CD14-positive monocyte (primary cell): ENCODE results near the gene NFE2. TPM values are rescaled to one million over a fixed set of nuclear protein-coding genes. Genes with fewer than 3 reads are reported as not detected.

Experiments used
- DNase-seq, 3 donors: peaks; one replicate each; pipeline ENCODE4 v3.0.0-alpha.2; 2011 to 2022
- H2AFZ ChIP-seq: 2 replicates; pipeline ENCODE4 v1.6.0; 2012; ENCODE audit warnings: mild to moderate bottlenecking, low read depth, low read length, inconsistent platforms; ENCODE audit not compliant: insufficient read depth, poor library complexity, severe bottlenecking
- H3K27ac ChIP-seq, 2 donors: 1 replicate in 1 of 2; 2 replicates in 1 of 2; pipeline ENCODE4 v1.5.1; 2012 to 2013; ENCODE audit warnings: low read length in 2 of 2, control low read depth in 1 of 2, inconsistent platforms in 1 of 2, low read depth in 1 of 2, mild to moderate bottlenecking in 1 of 2
- H3K27me3 ChIP-seq, 2 donors: one replicate each; pipeline versions ENCODE4 v1.6.0 to v1.6.1; 2011 to 2013; ENCODE audit warnings: low read length in 2 of 2; ENCODE audit not compliant: control insufficient read depth in 2 of 2, insufficient read depth in 2 of 2
- H3K36me3 ChIP-seq, 2 donors: replicated peaks in 1 of 2; 1 replicate in 1 of 2; 2 replicates in 1 of 2; pipeline versions ENCODE4 v1.5.1 to v1.6.1; 2012 to 2013; ENCODE audit warnings: low read length in 2 of 2, control low read depth in 1 of 2, inconsistent platforms in 1 of 2, mild to moderate bottlenecking in 1 of 2; ENCODE audit not compliant: insufficient read depth in 2 of 2, control insufficient read depth in 1 of 2
- H3K4me1 ChIP-seq, 2 donors: 1 replicate in 1 of 2; 2 replicates in 1 of 2; pipeline versions ENCODE4 v1.5.1 to v1.6.1; 2012 to 2013; ENCODE audit warnings: low read length in 2 of 2, control low read depth in 1 of 2, inconsistent platforms in 1 of 2, mild to moderate bottlenecking in 1 of 2, moderate library complexity in 1 of 2; ENCODE audit not compliant: insufficient read depth in 2 of 2, control insufficient read depth in 1 of 2
- H3K4me2 ChIP-seq: replicated peaks from 2 replicates; pipeline ENCODE3; 2012; ENCODE audit warnings: low read length, moderate library complexity, mild to moderate bottlenecking; ENCODE audit not compliant: poor library complexity, severe bottlenecking; ENCODE audit errors: extremely low read depth
- H3K4me3 ChIP-seq, 3 experiments: fragments of 200-600 bp in 1 of 3; sonication (generic) in 1 of 3; replicated peaks in 1 of 3; 1 replicate in 2 of 3; 2 replicates in 1 of 3; pipeline ENCODE4 v1.5.1; 2011 to 2013; ENCODE audit warnings: low read length in 3 of 3, mild to moderate bottlenecking in 3 of 3, control low read depth in 2 of 3, low read depth in 2 of 3, inconsistent platforms in 1 of 3, moderate library complexity in 1 of 3
- H3K79me2 ChIP-seq: 2 replicates; pipeline ENCODE4 v1.6.0; 2012; ENCODE audit warnings: mild to moderate bottlenecking, control low read depth, inconsistent platforms, low read length, moderate library complexity; ENCODE audit not compliant: insufficient read depth
- H3K9ac ChIP-seq: 2 replicates; pipeline ENCODE4 v1.6.0; 2017; ENCODE audit warnings: low read length, mild to moderate bottlenecking; ENCODE audit not compliant: insufficient read depth, poor library complexity, severe bottlenecking
- H3K9me3 ChIP-seq, 2 donors: replicated peaks in 1 of 2; 1 replicate in 1 of 2; 2 replicates in 1 of 2; pipeline versions ENCODE4 v1.5.1 to v1.6.1; 2012 to 2013; ENCODE audit warnings: low read length in 2 of 2, control low read depth in 1 of 2; ENCODE audit not compliant: control insufficient read depth in 1 of 2, insufficient read depth in 1 of 2
- H4K20me1 ChIP-seq: 2 replicates; pipeline ENCODE4 v1.6.0; 2012; ENCODE audit warnings: mild to moderate bottlenecking, low read length, control low read depth, moderate library complexity; ENCODE audit not compliant: insufficient read depth
- H3K27ac Mint-ChIP-seq, 7 donors: one replicate each; pipeline ENCODE4 v1.8.0; 2020; ENCODE audit warnings: mild to moderate bottlenecking in 7 of 7, mixed read lengths in 7 of 7, moderate library complexity in 6 of 7, inconsistent platforms in 2 of 7
- H3K27me3 Mint-ChIP-seq, 3 donors: one replicate each; pipeline ENCODE4 v1.8.0; 2021 to 2022; ENCODE audit warnings: low read depth in 3 of 3, mild to moderate bottlenecking in 3 of 3, mixed read lengths in 3 of 3, moderate library complexity in 3 of 3, inconsistent platforms in 1 of 3
- H3K36me3 Mint-ChIP-seq, 2 donors: one replicate each; pipeline ENCODE4 v1.8.0; 2020; ENCODE audit warnings: mixed read lengths in 2 of 2, inconsistent platforms in 1 of 2, mild to moderate bottlenecking in 1 of 2
- H3K4me1 Mint-ChIP-seq: one replicate; pipeline ENCODE4 v1.8.0; 2020; ENCODE audit warnings: mild to moderate bottlenecking, mixed read lengths
- H3K4me3 Mint-ChIP-seq, 2 donors: one replicate each; pipeline ENCODE4 v1.8.0; 2020; ENCODE audit warnings: mild to moderate bottlenecking in 2 of 2, mixed read lengths in 2 of 2, moderate library complexity in 1 of 2
- H3K9me3 Mint-ChIP-seq, 7 donors: one replicate each; pipeline ENCODE4 v1.8.0; 2020 to 2022; ENCODE audit warnings: mixed read lengths in 7 of 7, mild to moderate bottlenecking in 6 of 7, moderate library complexity in 6 of 7, inconsistent platforms in 2 of 7
- WGBS: methylation state at CpG from one replicate; pipeline ENCODE4 v1.1.5; 2013; ENCODE audit warnings: missing lambda C conversion rate; ENCODE audit not compliant: insufficient coverage; 5-methylcytosine and 5-hydroxymethylcytosine counted together
- intact Hi-C, 2 donors: fragments of 100-400 bp; cut with micrococcal nuclease; formaldehyde crosslinking; loops; one replicate each; pipeline versions ENCODE4 v1.15.0 to v1.15.1; 2023
- polyA plus RNA-seq, 3 donors: library from polyadenylated mRNA; depleted of rRNA in 1 of 3; unstranded in 2 of 3; stranded (reverse) in 1 of 3; fragments of 300-500 nt in 2 of 3; fragments of >200 nt in 1 of 3; fragmentation: Illumina TruSeq in 2 of 3; gene quantifications; 1 replicate in 2 of 3; 2 replicates in 1 of 3; pipeline ENCODE4 v1.2.3, GENCODE V29; 2012 to 2021
- TF ChIP-seq, protein P1 (sequence below): fragments of 200-600 bp; IDR thresholded peaks from one replicate; pipeline ENCODE4 v1.8.0; 2022; ENCODE audit warnings: antibody characterized with exemption, mild to moderate bottlenecking

Gene NFE2
- polyA plus RNA-seq, 3 donors: 79.5 to 157 (median 95.6) TPM

DNA sequence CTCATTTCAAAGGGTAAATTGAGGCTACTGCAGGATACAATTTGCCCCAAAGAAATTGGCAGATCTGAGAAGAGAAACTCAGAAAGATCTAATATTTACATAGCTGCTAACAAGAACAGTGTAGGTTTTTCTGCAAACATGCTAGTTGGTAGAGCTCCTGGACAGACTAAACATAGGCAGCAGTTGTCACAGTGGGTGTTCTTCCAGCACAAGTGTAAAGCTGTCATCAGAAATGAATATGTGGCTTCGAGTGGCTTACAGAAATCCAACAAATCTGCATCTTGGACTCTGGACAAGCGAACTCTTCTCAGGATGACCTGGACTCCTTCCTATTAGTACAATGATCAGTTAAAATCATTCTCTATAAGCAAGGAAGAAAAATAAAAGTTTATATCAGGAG lies 26.8 kb downstream of the NFE2 start:
- no peak overlapping the region for H3K4me2 ChIP-seq
- intact Hi-C loops: loop anchor here in 1 of 2 donors (10.0 kb wide), 1 partner anchor 51 kb away; the partner anchor contains the start of gene COPZ1
- Mint-ChIP-seq H3K4me3 (no peak overlapping the region), H3K27ac (no peak overlapping the region), H3K36me3 (peaks cover 11 to 22% of the 10 kb centered on the region in 2 donors), H3K4me1 (peaks cover 18% of the 10 kb centered on the region), H3K9me3 (no peaks in the 10 kb centered on the region), H3K27me3 (peaks cover 0 to 1% (median 0%) of the 10 kb centered on the region in 3 donors)
- no CpG with 5 or more reads among the region's 2 CpGs for WGBS
- no peak overlapping the region for H3K9ac ChIP-seq
- DNase-seq: no peak
- TF ChIP-seq, protein P1, sequence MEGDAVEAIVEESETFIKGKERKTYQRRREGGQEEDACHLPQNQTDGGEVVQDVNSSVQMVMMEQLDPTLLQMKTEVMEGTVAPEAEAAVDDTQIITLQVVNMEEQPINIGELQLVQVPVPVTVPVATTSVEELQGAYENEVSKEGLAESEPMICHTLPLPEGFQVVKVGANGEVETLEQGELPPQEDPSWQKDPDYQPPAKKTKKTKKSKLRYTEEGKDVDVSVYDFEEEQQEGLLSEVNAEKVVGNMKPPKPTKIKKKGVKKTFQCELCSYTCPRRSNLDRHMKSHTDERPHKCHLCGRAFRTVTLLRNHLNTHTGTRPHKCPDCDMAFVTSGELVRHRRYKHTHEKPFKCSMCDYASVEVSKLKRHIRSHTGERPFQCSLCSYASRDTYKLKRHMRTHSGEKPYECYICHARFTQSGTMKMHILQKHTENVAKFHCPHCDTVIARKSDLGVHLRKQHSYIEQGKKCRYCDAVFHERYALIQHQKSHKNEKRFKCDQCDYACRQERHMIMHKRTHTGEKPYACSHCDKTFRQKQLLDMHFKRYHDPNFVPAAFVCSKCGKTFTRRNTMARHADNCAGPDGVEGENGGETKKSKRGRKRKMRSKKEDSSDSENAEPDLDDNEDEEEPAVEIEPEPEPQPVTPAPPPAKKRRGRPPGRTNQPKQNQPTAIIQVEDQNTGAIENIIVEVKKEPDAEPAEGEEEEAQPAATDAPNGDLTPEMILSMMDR: no peak
- peaks cover 6 to 23% of the 10 kb centered on the region in 2 donors for H3K36me3 ChIP-seq
- no peaks in the 10 kb centered on the region for H3K9me3 ChIP-seq
- peaks cover 22 to 26% of the 10 kb centered on the region in 2 donors for H3K4me1 ChIP-seq
- H3K79me2 ChIP-seq: peaks cover 98% of the 10 kb centered on the region
- no peak overlapping the region for H3K4me3 ChIP-seq
- no peaks in the 10 kb centered on the region for H3K27me3 ChIP-seq
- no peak overlapping the region for H3K27ac ChIP-seq
- no peaks in the 10 kb centered on the region for H4K20me1 ChIP-seq
- H2AFZ ChIP-seq: no peak overlapping the region

DNA sequence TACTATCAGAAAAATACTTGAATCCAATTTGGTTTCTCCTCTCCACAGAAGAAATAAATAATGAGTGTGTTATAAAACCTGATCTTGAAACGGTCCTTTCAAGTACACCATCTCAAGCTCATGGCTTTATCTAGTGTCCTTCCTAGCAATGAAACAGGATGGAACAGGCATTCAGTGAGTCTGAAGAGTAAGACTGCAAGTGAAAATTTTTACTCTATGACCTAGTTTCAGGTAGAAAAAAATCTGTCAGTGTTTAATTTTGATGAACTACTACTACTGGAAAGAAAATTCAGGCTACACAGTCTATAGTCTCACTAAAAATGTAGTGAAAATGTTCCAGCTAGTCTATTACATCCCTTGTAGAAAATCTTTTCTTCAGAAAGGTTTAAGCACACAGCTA lies 28.6 kb downstream of the NFE2 start:
- TF ChIP-seq, protein P1: no peak
- H3K79me2 ChIP-seq: peaks cover 98% of the 10 kb centered on the region
- peaks cover 6 to 23% of the 10 kb centered on the region in 2 donors for H3K36me3 ChIP-seq
- H3K4me2 ChIP-seq: no peak overlapping the region
- DNase-seq: no peak
- Mint-ChIP-seq H3K4me1 (peaks cover 16% of the 10 kb centered on the region), H3K9me3 (no peaks in the 10 kb centered on the region), H3K4me3 (no peak overlapping the region), H3K27me3 (peaks cover 0 to 1% (median 0%) of the 10 kb centered on the region in 3 donors), H3K36me3 (peaks cover 14 to 22% of the 10 kb centered on the region in 2 donors), H3K27ac (peak overlapping the region in 1 of 7 donors; percentile 21)
- no peaks in the 10 kb centered on the region for H4K20me1 ChIP-seq
- H3K9ac ChIP-seq: no peak overlapping the region
- peaks cover 4 to 10% of the 10 kb centered on the region in 2 donors for H3K4me1 ChIP-seq
- intact Hi-C loops: loop anchor here in 1 of 2 donors (10.0 kb wide), 1 partner anchor 53 kb away; the partner anchor contains the start of gene COPZ1
- H2AFZ ChIP-seq: no peak overlapping the region
- WGBS: no CpG with 5 or more reads among the region's 1 CpG
- H3K9me3 ChIP-seq: no peaks in the 10 kb centered on the region
- H3K4me3 ChIP-seq: no peak overlapping the region
- H3K27ac ChIP-seq: no peak overlapping the region
- H3K27me3 ChIP-seq: no peaks in the 10 kb centered on the region
